Natural killer cell (primary cell): ENCODE measurements around the gene AZU1. TPM values are rescaled to one million over a fixed set of nuclear protein-coding genes. Genes with fewer than 3 reads are reported as not detected.

ENCODE experiments used
- ATAC-seq, 3 donors: fragments of 150-1000 bp in 2 of 3; fragments of 200-7000 bp in 1 of 3; cut with Tn5 transposase; 1 replicate in 1 of 3; 2 replicates in 2 of 3; pipeline ENCODE4 v1.10.0; 2021; ENCODE audit warnings: mild to moderate bottlenecking in 2 of 3, moderate library complexity in 2 of 3
- DNase-seq, 2 donors: peaks; one replicate each; pipeline versions ENCODE4 v3.0.0 to v3.0.0-alpha.2; 2013 to 2021; ENCODE audit warnings: mixed read lengths in 1 of 2
- H3K27ac ChIP-seq: one replicate; pipeline ENCODE4 v1.5.1; 2013; ENCODE audit warnings: mild to moderate bottlenecking, low read length
- H3K27me3 ChIP-seq: one replicate; pipeline ENCODE4 v1.6.1; 2013; ENCODE audit warnings: low read length; ENCODE audit not compliant: control insufficient read depth, insufficient read depth
- H3K36me3 ChIP-seq: one replicate; pipeline ENCODE4 v1.6.1; 2013; ENCODE audit warnings: low read length; ENCODE audit not compliant: control insufficient read depth, insufficient read depth
- H3K4me1 ChIP-seq: one replicate; pipeline ENCODE4 v1.6.1; 2013; ENCODE audit warnings: low read length; ENCODE audit not compliant: control insufficient read depth, insufficient read depth
- H3K4me3 ChIP-seq: one replicate; pipeline ENCODE4 v1.5.1; 2013; ENCODE audit warnings: low read length
- H3K9me3 ChIP-seq: one replicate; pipeline ENCODE4 v1.6.1; 2013; ENCODE audit warnings: low read length; ENCODE audit not compliant: control insufficient read depth, insufficient read depth
- H3K27ac Mint-ChIP-seq, 2 donors: one replicate each; pipeline ENCODE4 v1.8.0; 2022; ENCODE audit warnings: mild to moderate bottlenecking in 2 of 2, mixed read lengths in 2 of 2, moderate library complexity in 1 of 2
- H3K27me3 Mint-ChIP-seq, 2 donors: one replicate each; pipeline ENCODE4 v1.8.0; 2022; ENCODE audit warnings: low read depth in 2 of 2, mixed read lengths in 2 of 2
- H3K36me3 Mint-ChIP-seq: one replicate; pipeline ENCODE4 v1.8.0; 2022; ENCODE audit warnings: mixed read lengths
- H3K4me1 Mint-ChIP-seq, 2 donors: one replicate each; pipeline ENCODE4 v1.8.0; 2022; ENCODE audit warnings: mixed read lengths in 2 of 2
- H3K4me3 Mint-ChIP-seq: one replicate; pipeline ENCODE4 v1.8.0; 2022; ENCODE audit warnings: mild to moderate bottlenecking, moderate library complexity, mixed read lengths
- H3K9me3 Mint-ChIP-seq, 2 donors: one replicate each; pipeline ENCODE4 v1.8.0; 2022; ENCODE audit warnings: mixed read lengths in 2 of 2
- WGBS: methylation state at CpG from one replicate; pipeline ENCODE4 v1.1.7; 2013; ENCODE audit warnings: missing lambda C conversion rate; ENCODE audit not compliant: insufficient coverage; 5-methylcytosine and 5-hydroxymethylcytosine counted together
- intact Hi-C: fragments of 100-400 bp; cut with micrococcal nuclease; formaldehyde crosslinking; loops from one replicate; pipeline ENCODE4 v1.14.2; 2022
- total RNA-seq, 4 donors: library from RNA; stranded (reverse); fragments of 120-200 nt in 1 of 4; gene quantifications; one replicate each; pipeline versions ENCODE4 v1.2.3 to v1.2.4, GENCODE V29; 2013 to 2022
- TF ChIP-seq, protein P1 (sequence below): fragments of 200-600 bp; IDR thresholded peaks from one replicate; pipeline ENCODE4 v1.8.0; 2022; ENCODE audit warnings: antibody characterized with exemption

The AZU1 gene
- total RNA-seq, 3 donors from 2014 or later (not counting 1 experiment from before 2014, with no cell fraction given) = 0.87 to 2.5 (median 1.8) TPM

DNA sequence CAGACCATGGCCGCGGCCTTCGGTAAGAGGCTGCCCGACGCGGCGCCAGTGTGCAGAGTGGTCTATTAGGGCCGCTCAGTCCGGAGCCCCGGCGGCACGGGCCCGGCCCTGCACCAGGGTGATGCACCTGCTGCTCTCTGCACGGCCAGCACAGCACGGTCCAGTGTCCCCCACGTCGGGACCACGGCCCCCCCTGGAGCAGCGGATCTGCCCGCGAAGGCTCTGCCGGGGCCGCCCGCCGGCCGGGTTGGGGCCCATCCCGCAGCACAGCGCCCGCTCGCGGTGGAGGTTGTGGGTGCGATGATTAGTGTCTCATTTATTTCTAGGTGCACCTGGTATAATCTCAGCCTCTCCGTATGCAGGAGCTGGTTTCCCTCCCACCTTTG is 22.5 kb upstream of the AZU1 start:
- 96% methylated on average over 33 of the region's 33 CpGs for WGBS
- Histone ChIP-seq H3K9me3 (no peaks in the 10 kb centered on the region), H3K4me3 (no peak overlapping the region), H3K36me3 (peaks cover 68% of the 10 kb centered on the region), H3K4me1 (peaks cover 32% of the 10 kb centered on the region), H3K27ac (no peak overlapping the region), H3K27me3 (no peaks in the 10 kb centered on the region)
- TF ChIP-seq, protein P1, sequence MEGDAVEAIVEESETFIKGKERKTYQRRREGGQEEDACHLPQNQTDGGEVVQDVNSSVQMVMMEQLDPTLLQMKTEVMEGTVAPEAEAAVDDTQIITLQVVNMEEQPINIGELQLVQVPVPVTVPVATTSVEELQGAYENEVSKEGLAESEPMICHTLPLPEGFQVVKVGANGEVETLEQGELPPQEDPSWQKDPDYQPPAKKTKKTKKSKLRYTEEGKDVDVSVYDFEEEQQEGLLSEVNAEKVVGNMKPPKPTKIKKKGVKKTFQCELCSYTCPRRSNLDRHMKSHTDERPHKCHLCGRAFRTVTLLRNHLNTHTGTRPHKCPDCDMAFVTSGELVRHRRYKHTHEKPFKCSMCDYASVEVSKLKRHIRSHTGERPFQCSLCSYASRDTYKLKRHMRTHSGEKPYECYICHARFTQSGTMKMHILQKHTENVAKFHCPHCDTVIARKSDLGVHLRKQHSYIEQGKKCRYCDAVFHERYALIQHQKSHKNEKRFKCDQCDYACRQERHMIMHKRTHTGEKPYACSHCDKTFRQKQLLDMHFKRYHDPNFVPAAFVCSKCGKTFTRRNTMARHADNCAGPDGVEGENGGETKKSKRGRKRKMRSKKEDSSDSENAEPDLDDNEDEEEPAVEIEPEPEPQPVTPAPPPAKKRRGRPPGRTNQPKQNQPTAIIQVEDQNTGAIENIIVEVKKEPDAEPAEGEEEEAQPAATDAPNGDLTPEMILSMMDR = no peak
- peak in 1 of 2 donors; percentile 10 for DNase-seq
- intact Hi-C loops = no loop called here
- Mint-ChIP-seq H3K9me3 (no peaks in the 10 kb centered on the region), H3K4me3 (peak overlapping the region; percentile 13), H3K27me3 (no peaks in the 10 kb centered on the region), H3K36me3 (peaks cover 8% of the 10 kb centered on the region), H3K4me1 (peaks cover 36 to 37% of the 10 kb centered on the region in 2 donors), H3K27ac (no peak overlapping the region)
- no peak for ATAC-seq

DNA sequence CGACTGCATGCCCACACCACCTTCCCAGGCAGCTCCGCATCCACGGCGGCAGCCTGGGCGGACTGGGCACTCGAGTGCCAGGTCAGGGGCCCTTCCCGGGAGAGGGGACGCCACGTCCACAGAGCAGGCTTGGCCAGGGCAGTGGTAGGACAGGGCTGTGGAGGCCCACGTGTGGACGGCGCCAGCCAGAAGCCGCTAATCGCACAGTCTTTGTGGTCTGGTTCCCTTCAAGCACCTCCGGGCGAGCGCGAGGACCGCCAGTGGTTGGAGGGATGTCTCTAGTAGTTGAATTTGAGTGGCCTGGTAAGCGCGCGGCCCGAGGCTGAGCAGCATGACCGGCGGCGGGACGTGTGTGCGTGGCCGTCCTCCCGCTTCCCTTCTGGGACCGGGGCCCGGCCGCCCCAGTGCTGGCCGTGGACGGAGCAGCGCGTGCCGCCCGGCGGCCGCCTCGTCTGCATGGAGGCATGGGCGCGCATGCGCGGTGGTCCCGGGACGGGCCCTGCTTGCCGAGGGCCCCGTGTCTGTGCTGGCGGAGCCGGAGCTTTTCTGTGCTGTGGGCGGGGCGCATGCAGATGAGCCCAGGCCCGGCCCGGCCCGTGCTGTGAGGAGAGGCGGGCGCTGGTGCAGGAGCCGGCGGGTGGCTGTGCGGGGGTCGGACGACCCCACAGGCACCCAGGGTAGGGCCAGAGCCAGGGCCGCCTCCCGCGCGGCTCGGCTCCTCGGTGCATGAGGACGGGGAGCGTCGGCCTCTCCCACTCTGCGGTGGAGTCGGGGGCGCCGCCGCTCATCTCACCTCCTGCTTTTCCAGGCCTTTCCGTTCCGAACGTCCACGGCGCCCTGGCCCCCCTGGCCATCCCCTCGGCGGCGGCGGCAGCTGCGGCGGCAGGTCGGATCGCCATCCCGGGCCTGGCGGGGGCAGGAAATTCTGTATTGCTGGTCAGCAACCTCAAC is 21.8 kb upstream of the AZU1 start:
- no peak overlapping the region for H3K4me3 Mint-ChIP-seq
- DNase-seq = peak in 1 of 2 donors; percentile 12

DNA sequence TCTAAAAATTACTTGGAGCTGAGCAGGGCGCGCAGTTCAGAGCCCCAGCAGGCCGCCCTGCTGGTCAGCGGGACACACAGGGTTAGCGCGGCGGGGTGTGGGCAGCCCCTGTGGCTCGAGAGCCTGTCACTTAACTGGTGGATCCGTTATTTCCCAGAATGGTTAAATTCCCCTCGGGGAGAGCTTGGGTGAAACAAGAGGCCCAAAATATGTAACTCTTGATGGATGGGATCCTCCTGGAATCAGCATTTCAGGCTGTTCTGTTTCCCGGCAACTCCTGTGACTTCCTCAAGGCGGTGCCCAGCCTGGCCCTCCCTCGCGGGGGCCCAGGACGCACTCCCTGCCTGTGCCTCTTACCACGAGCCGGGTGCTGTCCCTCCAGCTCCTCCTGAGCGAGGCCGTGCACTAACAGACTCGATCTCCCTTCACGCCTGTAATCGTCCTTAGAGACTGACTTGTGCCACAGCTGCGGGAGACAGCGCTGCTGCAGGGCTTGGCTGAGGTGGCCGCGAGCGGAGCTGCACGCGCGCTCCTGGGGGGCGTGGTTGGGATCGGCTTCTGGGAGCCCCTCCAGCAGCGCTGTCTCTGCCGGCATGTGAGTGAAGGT is 20.7 kb upstream of the AZU1 start:
- 94% methylated on average over 34 of the region's 34 CpGs for WGBS
- H3K27ac Mint-ChIP-seq = peak overlapping the region; percentile 34 to 59
- peaks cover 14% of the 10 kb centered on the region for H3K4me1 ChIP-seq

More for the DNA sequence above, 21.8 kb upstream of the AZU1 start:
- no peak overlapping the region for H3K27ac Mint-ChIP-seq
- Histone ChIP-seq H3K4me1 (peaks cover 24% of the 10 kb centered on the region), H3K36me3 (peaks cover 70% of the 10 kb centered on the region), H3K27ac (no peak overlapping the region), H3K27me3 (no peaks in the 10 kb centered on the region), H3K4me3 (no peak overlapping the region), H3K9me3 (no peaks in the 10 kb centered on the region)
- 96% methylated on average over 93 of the region's 93 CpGs for WGBS
- no peaks in the 10 kb centered on the region for H3K9me3 Mint-ChIP-seq
- peak in 1 of 3 donors; percentile 9 for ATAC-seq
- intact Hi-C loops = no loop called here
- peaks cover 30% of the 10 kb centered on the region in 2 donors for H3K4me1 Mint-ChIP-seq
- TF ChIP-seq, protein P1 = no peak
- no peaks in the 10 kb centered on the region for H3K27me3 Mint-ChIP-seq
- H3K36me3 Mint-ChIP-seq = peaks cover 8% of the 10 kb centered on the region

More for the DNA sequence above, 20.7 kb upstream of the AZU1 start:
- Mint-ChIP-seq H3K27me3 (no peaks in the 10 kb centered on the region), H3K4me1 (peaks cover 21% of the 10 kb centered on the region in 2 donors), H3K9me3 (no peaks in the 10 kb centered on the region), H3K4me3 (no peak overlapping the region), H3K36me3 (peaks cover 8% of the 10 kb centered on the region)
- no peaks in the 10 kb centered on the region for H3K9me3 ChIP-seq
- TF ChIP-seq, protein P1 = no peak
- no peak overlapping the region for H3K27ac ChIP-seq
- H3K36me3 ChIP-seq = peaks cover 76% of the 10 kb centered on the region
- intact Hi-C loops = no loop called here
- no peak for DNase-seq
- H3K4me3 ChIP-seq = no peak overlapping the region
- no peak for ATAC-seq
- no peaks in the 10 kb centered on the region for H3K27me3 ChIP-seq
